DOHH2 (cell line): Measurements from ENCODE around the gene TIMP1.

Source experiments
- H3F3A ChIP-seq: fragments of 200-600 bp; sonication (generic), shearing (Covaris generic); 2 replicates; pipeline ENCODE4 v1.6.0; 2016; ENCODE audit warnings: antibody characterized with exemption, mild to moderate bottlenecking; ENCODE audit not compliant: control insufficient read depth, insufficient read depth
- H3K27ac ChIP-seq: fragments of 200-600 bp; sonication (generic); 2 replicates; pipeline ENCODE4 v1.5.1; 2014; ENCODE audit warnings: low read depth, mild to moderate bottlenecking, low read length, moderate library complexity
- H3K27me3 ChIP-seq: fragments of 200-600 bp; sonication (generic); 2 replicates; pipeline ENCODE4 v1.6.1; 2014; ENCODE audit warnings: mild to moderate bottlenecking, low read length, mixed read lengths; ENCODE audit not compliant: control insufficient read depth
- H3K36me3 ChIP-seq: fragments of 200-600 bp; sonication (generic); 2 replicates; pipeline ENCODE4 v1.6.1; 2014; ENCODE audit warnings: mild to moderate bottlenecking, low read length, moderate library complexity, mixed read lengths; ENCODE audit not compliant: control insufficient read depth
- H3K4me1 ChIP-seq: fragments of 200-600 bp; sonication (generic); 2 replicates; pipeline ENCODE4 v1.6.1; 2014; ENCODE audit warnings: mild to moderate bottlenecking, low read length, mixed read lengths; ENCODE audit not compliant: control insufficient read depth
- H3K4me2 ChIP-seq: fragments of 200-600 bp; sonication (generic); 2 replicates; pipeline ENCODE4 v1.6.0; 2014; ENCODE audit warnings: mild to moderate bottlenecking, low read length, moderate library complexity
- H3K4me3 ChIP-seq: fragments of 200-600 bp; sonication (generic); 2 replicates; pipeline ENCODE4 v1.5.1; 2014; ENCODE audit warnings: mild to moderate bottlenecking, low read length, mixed read lengths
- H3K79me2 ChIP-seq: fragments of 200-600 bp; sonication (generic); 2 replicates; pipeline ENCODE4 v1.6.1; 2014; ENCODE audit warnings: mild to moderate bottlenecking, low read length, mixed read lengths; ENCODE audit not compliant: control insufficient read depth
- H3K9me2 ChIP-seq: fragments of 200-600 bp; sonication (generic); replicated peaks from 2 replicates; pipeline ENCODE4 v1.6.1; 2014; ENCODE audit warnings: mild to moderate bottlenecking, low read length, mixed read lengths; ENCODE audit not compliant: control insufficient read depth
- H3K9me3 ChIP-seq: fragments of 200-600 bp; sonication (generic); 2 replicates; pipeline ENCODE4 v1.6.1; 2014; ENCODE audit warnings: antibody characterized with exemption, low read length, mixed read lengths; ENCODE audit not compliant: control insufficient read depth, insufficient read depth
- H4K20me1 ChIP-seq: fragments of 200-600 bp; sonication (generic); 2 replicates; pipeline ENCODE4 v1.6.0; 2014; ENCODE audit warnings: low read depth, mild to moderate bottlenecking, antibody characterized with exemption, low read length, moderate library complexity; ENCODE audit not compliant: control insufficient read depth, insufficient read depth
- EZH2phosphoT487 ChIP-seq: fragments of 200-600 bp; sonication (generic); IDR thresholded peaks from 2 replicates; pipeline ENCODE4 v1.6.1; 2017; ENCODE audit warnings: borderline replicate concordance, mild to moderate bottlenecking, antibody characterized with exemption, low read length, moderate library complexity, mixed read lengths
- TF ChIP-seq, protein P1 (sequence below): fragments of 200-600 bp; sonication (generic); IDR thresholded peaks from one replicate; pipeline ENCODE4 v1.5.1; 2014; ENCODE audit warnings: antibody characterized with exemption, mild to moderate bottlenecking, low read depth, low read length; ENCODE audit not compliant: poor library complexity, severe bottlenecking

TIMP1 gene

DNA sequence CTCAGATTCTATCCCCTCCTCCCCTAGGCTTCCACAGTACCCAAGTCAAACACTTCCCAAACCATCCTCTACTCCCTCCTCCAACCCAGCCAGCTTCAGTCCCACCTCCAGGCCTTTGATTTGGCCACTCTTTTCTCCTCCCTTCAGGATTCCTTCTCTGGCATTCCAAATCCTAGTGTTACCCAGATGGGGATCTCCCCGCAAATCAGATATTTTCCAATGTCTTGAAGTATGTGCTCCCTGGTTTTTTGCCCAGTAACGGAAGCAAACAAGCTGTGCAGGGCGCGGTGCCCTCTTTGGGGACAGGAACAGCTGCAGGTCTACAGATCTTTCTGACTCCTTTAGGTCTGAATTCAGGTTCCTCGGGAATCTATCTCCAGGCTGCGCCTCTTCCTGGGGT is 39.6 kb downstream of the TIMP1 start:
- Histone ChIP-seq H3F3A (no peaks in the 10 kb centered on the region), H3K9me3 (no peaks in the 10 kb centered on the region), H3K36me3 (no peaks in the 10 kb centered on the region), H3K4me3 (no peak overlapping the region), H3K79me2 (no peaks in the 10 kb centered on the region), H3K9me2 (no peaks in the 10 kb centered on the region), H3K4me1 (peaks cover 8% of the 10 kb centered on the region), H3K4me2 (no peak overlapping the region), H3K27ac (no peak overlapping the region), H4K20me1 (no peaks in the 10 kb centered on the region), H3K27me3 (peaks cover 7% of the 10 kb centered on the region; the same call in 1 of the 2 replicates)
- TF ChIP-seq, protein P1, sequence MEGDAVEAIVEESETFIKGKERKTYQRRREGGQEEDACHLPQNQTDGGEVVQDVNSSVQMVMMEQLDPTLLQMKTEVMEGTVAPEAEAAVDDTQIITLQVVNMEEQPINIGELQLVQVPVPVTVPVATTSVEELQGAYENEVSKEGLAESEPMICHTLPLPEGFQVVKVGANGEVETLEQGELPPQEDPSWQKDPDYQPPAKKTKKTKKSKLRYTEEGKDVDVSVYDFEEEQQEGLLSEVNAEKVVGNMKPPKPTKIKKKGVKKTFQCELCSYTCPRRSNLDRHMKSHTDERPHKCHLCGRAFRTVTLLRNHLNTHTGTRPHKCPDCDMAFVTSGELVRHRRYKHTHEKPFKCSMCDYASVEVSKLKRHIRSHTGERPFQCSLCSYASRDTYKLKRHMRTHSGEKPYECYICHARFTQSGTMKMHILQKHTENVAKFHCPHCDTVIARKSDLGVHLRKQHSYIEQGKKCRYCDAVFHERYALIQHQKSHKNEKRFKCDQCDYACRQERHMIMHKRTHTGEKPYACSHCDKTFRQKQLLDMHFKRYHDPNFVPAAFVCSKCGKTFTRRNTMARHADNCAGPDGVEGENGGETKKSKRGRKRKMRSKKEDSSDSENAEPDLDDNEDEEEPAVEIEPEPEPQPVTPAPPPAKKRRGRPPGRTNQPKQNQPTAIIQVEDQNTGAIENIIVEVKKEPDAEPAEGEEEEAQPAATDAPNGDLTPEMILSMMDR, result no peak
- no peak for TF ChIP-seq EZH2phosphoT487

DNA sequence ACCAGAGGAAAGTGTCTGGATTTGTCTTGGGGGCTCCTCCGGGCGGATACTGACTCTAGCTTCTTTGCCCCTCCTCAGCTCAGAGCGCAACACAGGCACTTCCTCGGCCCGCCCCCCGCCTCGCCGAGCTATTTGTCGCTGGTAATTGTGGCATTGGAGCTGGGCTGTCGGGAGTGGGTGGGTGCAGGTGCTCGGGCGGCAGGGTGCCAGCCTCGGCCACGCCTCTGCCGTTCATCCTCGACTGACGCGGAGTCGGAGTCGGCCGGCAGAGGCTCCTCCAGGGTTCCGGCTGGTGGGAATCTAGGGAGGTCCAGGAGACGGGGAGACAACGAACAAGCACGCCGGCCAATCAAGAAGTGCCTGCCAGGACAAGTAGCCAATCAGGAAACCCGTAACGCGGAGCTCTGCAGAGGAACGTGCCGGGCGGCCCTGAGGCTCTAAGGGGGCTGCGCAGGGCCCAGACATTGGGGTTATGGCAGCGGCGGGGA is 41.3 kb downstream of the TIMP1 start:
- peak overlapping the region; percentile 64 for H3K4me3 ChIP-seq
- no peaks in the 10 kb centered on the region for H3K9me2 ChIP-seq
- H3F3A ChIP-seq, result no peaks in the 10 kb centered on the region
- no peaks in the 10 kb centered on the region for H3K9me3 ChIP-seq
- H3K4me2 ChIP-seq, result peak overlapping the region; percentile 64
- TF ChIP-seq, protein P1, result no peak
- H3K27me3 ChIP-seq, result peaks cover 7% of the 10 kb centered on the region; the same call in 1 of the 2 replicates
- no peaks in the 10 kb centered on the region for H4K20me1 ChIP-seq
- H3K36me3 ChIP-seq, result no peaks in the 10 kb centered on the region
- peaks cover 8% of the 10 kb centered on the region for H3K4me1 ChIP-seq
- no peak overlapping the region for H3K27ac ChIP-seq
- no peaks in the 10 kb centered on the region for H3K79me2 ChIP-seq

DNA sequence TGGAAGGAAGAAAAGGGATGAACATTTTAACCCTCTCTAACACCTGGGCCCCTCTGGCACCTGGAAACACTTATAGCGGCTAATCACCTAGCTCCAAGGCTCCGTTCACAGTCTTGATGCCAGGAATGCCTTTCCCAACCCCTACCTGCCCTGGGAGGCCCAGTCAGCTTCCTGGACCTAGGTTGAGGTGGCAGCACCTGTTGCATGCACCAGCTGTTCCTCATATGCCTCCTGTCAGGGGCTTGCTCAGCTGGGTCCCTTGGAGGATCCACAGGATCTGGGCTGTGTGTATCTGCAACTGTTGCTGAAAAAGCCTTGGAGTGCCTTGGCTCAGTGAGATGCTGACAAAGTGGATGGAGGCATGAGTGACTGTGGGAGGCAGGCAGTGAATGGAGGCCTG is 43.1 kb downstream of the TIMP1 start:
- no peak overlapping the region for H3K4me2 ChIP-seq
- H3K36me3 ChIP-seq, result no peaks in the 10 kb centered on the region
- H3K79me2 ChIP-seq, result no peaks in the 10 kb centered on the region
- no peak overlapping the region for H3K4me3 ChIP-seq
- H3K9me2 ChIP-seq, result no peaks in the 10 kb centered on the region
- H3K27me3 ChIP-seq, result peaks cover 7% of the 10 kb centered on the region; the same call in 1 of the 2 replicates
- no peaks in the 10 kb centered on the region for H4K20me1 ChIP-seq
- TF ChIP-seq, protein P1, result no peak
- TF ChIP-seq EZH2phosphoT487, result no peak
- H3K9me3 ChIP-seq, result no peaks in the 10 kb centered on the region
- no peaks in the 10 kb centered on the region for H3F3A ChIP-seq
- no peak overlapping the region for H3K27ac ChIP-seq
- peaks cover 22% of the 10 kb centered on the region for H3K4me1 ChIP-seq
